MM.1S (cell line): ENCODE results near the gene ENOX1.

Experiments
- CTCF ChIP-seq: fragments of 300-600 bp; sonication (generic); IDR thresholded peaks from 2 replicates; pipeline ENCODE4 v1.5.1; 2016; ENCODE audit warnings: antibody characterized with exemption, low read length, mixed read lengths
- EZH2 ChIP-seq: fragments of 300-600 bp; sonication (generic); optimal IDR thresholded peaks from 2 replicates; pipeline ENCODE3; 2017; ENCODE audit warnings: low read depth, mild to moderate bottlenecking, antibody characterized with exemption, low read length, mixed read lengths
- EZH2phosphoT487 ChIP-seq: fragments of 300-600 bp; sonication (generic); IDR thresholded peaks from 2 replicates; pipeline ENCODE4 v1.6.1; 2018; ENCODE audit warnings: antibody characterized with exemption, low read length

- TF ChIP-seq CTCF (no peak), EZH2 (no peak), EZH2phosphoT487 (no peak)
These were observed 591.2 kb downstream of the ENOX1 start for GRCh38 chr13:43195551-43195950.
